ENCODE measurements around the gene MED7. TPM values are rescaled to one million over a fixed set of nuclear protein-coding genes. Genes with fewer than 3 reads are reported as not detected.

MED7 gene
- total and polyA plus RNA-seq, 10 of the 15 experiments (the other 5 are each of a cell fraction or from before 2014, with no cell fraction given): 9.3 to 47.7 (median 22.7) TPM

GRCh38 chr5:157142317-157143126 lies at the start of gene MED7 (continued):
- TF ChIP-seq BCL3 (IDR thresholded peaks at IDR 0.05; ENCODE audit: borderline replicate concordance, insufficient read depth, low read depth, low read length, poor library complexity, severe bottlenecking): no peak
- TF ChIP-seq PML (IDR thresholded peaks at IDR 0.05; ENCODE audit: low read length): peak; percentile 88
- TF ChIP-seq HDAC2 (IDR thresholded peaks at IDR 0.05): no peak
- TF ChIP-seq RCOR1 (conservative IDR thresholded peaks at IDR 0.05; ENCODE audit: low read depth, low read length): no peak
- TF ChIP-seq STAT1 (conservative IDR thresholded peaks at IDR 0.05): no peak
- TF ChIP-seq SUZ12 (IDR thresholded peaks at IDR 0.05; ENCODE audit: unreplicated experiment): no peak
- no peak for TF ChIP-seq SREBF1 (IDR thresholded peaks at IDR 0.05; ENCODE audit: low read length)
- TF ChIP-seq CHD4 (IDR thresholded peaks at IDR 0.05): no peak
- peak; percentile 67 for TF ChIP-seq CREB1 (IDR thresholded peaks at IDR 0.05; ENCODE audit: low read depth)
- no peak for TF ChIP-seq NRF1 (conservative IDR thresholded peaks at IDR 0.05; ENCODE audit: low read depth, low read length)
- TF ChIP-seq SMAD5 (IDR thresholded peaks at IDR 0.05; ENCODE audit: low read depth): peak; percentile 70; the same call in 1 of the 2 replicates
- no peak for TF ChIP-seq ZNF622 (IDR thresholded peaks at IDR 0.05)
- TF ChIP-seq ELK1 (IDR thresholded peaks at IDR 0.05; ENCODE audit: low read depth, low read length): peak; percentile 71
- TF ChIP-seq ZNF384 (IDR thresholded peaks at IDR 0.05; ENCODE audit: borderline replicate concordance, low read depth, low read length): peak; percentile 75
- no peak for TF ChIP-seq JUNB (IDR thresholded peaks at IDR 0.05)
- peak; percentile 56 for TF ChIP-seq IRF3 (IDR thresholded peaks at IDR 0.05)
- peak; percentile 93 for TF ChIP-seq GABPA (IDR thresholded peaks at IDR 0.05; ENCODE audit: low read depth)
- peak; percentile 96 for TF ChIP-seq POLR2A (IDR thresholded peaks at IDR 0.05; ENCODE audit: low read depth, low read length)
- TF ChIP-seq DPF2 (IDR thresholded peaks at IDR 0.05): peak; percentile 84
- TF ChIP-seq FOXM1 (IDR thresholded peaks at IDR 0.05; ENCODE audit: low read depth, low read length): no peak
- no peak for TF ChIP-seq SKIL (IDR thresholded peaks at IDR 0.05; ENCODE audit: low read depth, poor library complexity, severe bottlenecking)
- no peak for TF ChIP-seq E2F8 (IDR thresholded peaks at IDR 0.05; ENCODE audit: low read depth, partially characterized antibody)

Data from GM12878 (cell line).